ENCODE measurements around the gene PCP4. TPM values are rescaled to one million over a fixed set of nuclear protein-coding genes. Genes with fewer than 3 reads are reported as not detected.
"Not testable (repeated sequence)": the region's sequence is repeated elsewhere in the genome, so short reads cannot be mapped to it uniquely, and the experiment has no call there.

The PCP4 gene
- polyA plus RNA-seq, 1 donor (not counting 4 experiments of a cell fraction or from before 2014, with no cell fraction given), result not detected

- no peaks in the 10 kb centered on the region for H3K4me1 ChIP-seq (ENCODE audit: control insufficient read depth, extremely low read depth, insufficient read depth, low read length)
- no peaks in the 10 kb centered on the region for H3K36me3 ChIP-seq (ENCODE audit: control insufficient read depth in 2 of 2, extremely low read depth in 1 of 2, insufficient read depth in 2 of 2, low read length in 2 of 2)
- no peaks in the 10 kb centered on the region for H3K27me3 ChIP-seq (ENCODE audit: control insufficient read depth, extremely low read depth, insufficient read depth, low read length)
- no peak overlapping the region for H3K9ac ChIP-seq (ENCODE audit: control insufficient read depth, extremely low read depth, insufficient read depth, low read length)
- H2AFZ ChIP-seq (ENCODE audit: control insufficient read depth, low read length), result no peak overlapping the region
- no peak for DNase-seq (ENCODE audit: low read depth, low spot score)
- H3K9me3 ChIP-seq (ENCODE audit: control insufficient read depth, low read depth, low read length), result peaks cover 3% of the 10 kb centered on the region
- no peak overlapping the region for H3K4me3 ChIP-seq (ENCODE audit: control insufficient read depth in 2 of 3, extremely low read depth in 1 of 3, insufficient read depth in 2 of 3, low read depth in 1 of 3, low read length in 3 of 3)
- dilution Hi-C loops (cut with MboI; ENCODE audit: extremely low pct_ligation_motif_present, low sequenced_read_pairs), result no loop called here
- H3K9me1 ChIP-seq (ENCODE audit: control insufficient read depth, extremely low read depth, insufficient read depth, low read length), result no peaks in the 10 kb centered on the region
- H3K27ac ChIP-seq (ENCODE audit: control insufficient read depth, insufficient read depth, low read length), result no peak overlapping the region
- no peak for FAIRE-seq
- no peak overlapping the region for H3K4me2 ChIP-seq (ENCODE audit: control insufficient read depth, extremely low read depth, insufficient read depth, low read depth, low read length)
- H4K20me1 ChIP-seq (ENCODE audit: control insufficient read depth, extremely low read depth, insufficient read depth, low read length), result no peaks in the 10 kb centered on the region
- TF ChIP-seq EZH2 (IDR thresholded peaks at IDR 0.05; ENCODE audit: low read length) (no peak), CTCF (optimal IDR thresholded peaks at IDR 0.05 in 1 of 3, IDR thresholded peaks at IDR 0.05 in 1 of 3, conservative IDR thresholded peaks at IDR 0.05 in 1 of 3; ENCODE audit: extremely low read depth in 1 of 3, insufficient read depth in 2 of 3, low read length in 3 of 3) (no peak)
- H3K79me2 ChIP-seq (ENCODE audit: control insufficient read depth, insufficient read depth, low read length), result no peaks in the 10 kb centered on the region
Measured at GRCh38 chr21:39888848-39889247, 21.6 kb downstream of the PCP4 start.

- Histone ChIP-seq H3K9me1 (ENCODE audit: control insufficient read depth, extremely low read depth, insufficient read depth, low read length) (no peaks in the 10 kb centered on the region), H3K27me3 (ENCODE audit: control insufficient read depth, extremely low read depth, insufficient read depth, low read length) (no peaks in the 10 kb centered on the region), H3K27ac (ENCODE audit: control insufficient read depth, insufficient read depth, low read length) (no peak overlapping the region), H3K9ac (ENCODE audit: control insufficient read depth, extremely low read depth, insufficient read depth, low read length) (no peak overlapping the region), H3K9me3 (ENCODE audit: control insufficient read depth, low read depth, low read length) (peaks cover 2% of the 10 kb centered on the region), H3K4me3 (ENCODE audit: control insufficient read depth in 2 of 3, extremely low read depth in 1 of 3, insufficient read depth in 2 of 3, low read depth in 1 of 3, low read length in 3 of 3) (no peak overlapping the region), H2AFZ (ENCODE audit: control insufficient read depth, low read length) (no peak overlapping the region), H3K79me2 (ENCODE audit: control insufficient read depth, insufficient read depth, low read length) (no peaks in the 10 kb centered on the region), H3K4me1 (ENCODE audit: control insufficient read depth, extremely low read depth, insufficient read depth, low read length) (no peaks in the 10 kb centered on the region), H3K36me3 (ENCODE audit: control insufficient read depth in 2 of 2, extremely low read depth in 1 of 2, insufficient read depth in 2 of 2, low read length in 2 of 2) (no peaks in the 10 kb centered on the region), H3K4me2 (ENCODE audit: control insufficient read depth, extremely low read depth, insufficient read depth, low read depth, low read length) (no peak overlapping the region), H4K20me1 (ENCODE audit: control insufficient read depth, extremely low read depth, insufficient read depth, low read length) (no peaks in the 10 kb centered on the region)
- FAIRE-seq, result no peak
- no peak for TF ChIP-seq CTCF (optimal IDR thresholded peaks at IDR 0.05 in 1 of 3, IDR thresholded peaks at IDR 0.05 in 1 of 3, conservative IDR thresholded peaks at IDR 0.05 in 1 of 3; ENCODE audit: extremely low read depth in 1 of 3, insufficient read depth in 2 of 3, low read length in 3 of 3)
- no peak for TF ChIP-seq EZH2 (IDR thresholded peaks at IDR 0.05; ENCODE audit: low read length)
- no peak for DNase-seq (ENCODE audit: low read depth, low spot score)
- dilution Hi-C loops (cut with MboI; ENCODE audit: extremely low pct_ligation_motif_present, low sequenced_read_pairs), result no loop called here
Measured at GRCh38 chr21:39891111-39891510, 23.9 kb downstream of the PCP4 start.

- H3K4me2 ChIP-seq (ENCODE audit: control insufficient read depth, extremely low read depth, insufficient read depth, low read depth, low read length); dilution Hi-C loops (cut with MboI; ENCODE audit: extremely low pct_ligation_motif_present, low sequenced_read_pairs); H3K4me3 ChIP-seq (ENCODE audit: control insufficient read depth in 2 of 3, extremely low read depth in 1 of 3, insufficient read depth in 2 of 3, low read depth in 1 of 3, low read length in 3 of 3); H3K27ac ChIP-seq (ENCODE audit: control insufficient read depth, insufficient read depth, low read length); H3K9ac ChIP-seq (ENCODE audit: control insufficient read depth, extremely low read depth, insufficient read depth, low read length); H4K20me1 ChIP-seq (ENCODE audit: control insufficient read depth, extremely low read depth, insufficient read depth, low read length); H2AFZ ChIP-seq (ENCODE audit: control insufficient read depth, low read length); H3K36me3 ChIP-seq (ENCODE audit: control insufficient read depth in 2 of 2, extremely low read depth in 1 of 2, insufficient read depth in 2 of 2, low read length in 2 of 2); FAIRE-seq; H3K79me2 ChIP-seq (ENCODE audit: control insufficient read depth, insufficient read depth, low read length); H3K27me3 ChIP-seq (ENCODE audit: control insufficient read depth, extremely low read depth, insufficient read depth, low read length); H3K9me3 ChIP-seq (ENCODE audit: control insufficient read depth, low read depth, low read length); H3K9me1 ChIP-seq (ENCODE audit: control insufficient read depth, extremely low read depth, insufficient read depth, low read length); DNase-seq (ENCODE audit: low read depth, low spot score); H3K4me1 ChIP-seq (ENCODE audit: control insufficient read depth, extremely low read depth, insufficient read depth, low read length): not testable (repeated sequence)
Measured at GRCh38 chr21:39891863-39892262, 24.6 kb downstream of the PCP4 start.

Data from keratinocyte (primary cell).